AG04450 (cell line): ENCODE data around the gene ADORA2A. TPM values are rescaled to one million over a fixed set of nuclear protein-coding genes. Genes with fewer than 3 reads are reported as not detected.

Experiments
- CTCF ChIA-PET: fragments of 300-600, 350-600 bp; formaldehyde crosslinking; extraction: SDS; loops from one replicate; lab custom pipeline; 2022; ENCODE audit warnings: antibody characterized with exemption, inconsistent platforms; lab: Charles Lee
- POLR2A ChIA-PET: fragments of 350-600 bp; formaldehyde crosslinking; extraction: SDS; loops from one replicate; lab custom pipeline; 2021; ENCODE audit warnings: antibody characterized with exemption, inconsistent platforms; lab: Yijun Ruan, JAX
- DNase-seq: peaks from one replicate; pipeline ENCODE4 v3.0.0-alpha.2; 2011; ENCODE audit warnings: low read depth, low spot score
- H3K27ac ChIP-seq: one replicate; pipeline ENCODE4 v1.5.1; 2012; ENCODE audit warnings: low read depth, low read length, control low read depth
- H3K27me3 ChIP-seq: one replicate; pipeline ENCODE4 v1.6.0; 2012; ENCODE audit warnings: low read length; ENCODE audit not compliant: control insufficient read depth, insufficient read depth
- H3K4me3 ChIP-seq: 2 replicates; pipeline ENCODE4 v1.5.1; 2011; ENCODE audit warnings: mild to moderate bottlenecking, low read depth, low read length, control low read depth
- H3K9me3 ChIP-seq: 2 replicates; pipeline ENCODE4 v1.5.1; 2012; ENCODE audit warnings: low read length; ENCODE audit not compliant: control insufficient read depth, insufficient read depth
- CTCF ChIP-seq: IDR thresholded peaks from 2 replicates; pipeline ENCODE4 v1.5.1; 2011; ENCODE audit warnings: low read depth, low read length, control low read depth, inconsistent platforms
- polyA plus RNA-seq: library from polyadenylated mRNA; depleted of rRNA; stranded (reverse); fragments of >200 nt; gene quantifications from 2 replicates; pipeline ENCODE4 v1.2.3, GENCODE V29; 2011

Gene ADORA2A
- polyA plus RNA-seq, 1 experiment, result 0.19 TPM

- H3K27me3 ChIP-seq, result no peaks in the 10 kb centered on the region
- H3K4me3 ChIP-seq, result no peak overlapping the region
- ChIA-PET POLR2A (no interaction called here), CTCF (no interaction called here)
- DNase-seq, result no peak
- no peak overlapping the region for H3K27ac ChIP-seq
- TF ChIP-seq CTCF, result no peak
- no peaks in the 10 kb centered on the region; the same call in 1 of the 2 replicates for H3K9me3 ChIP-seq
Measured at GRCh38 chr22:24410110-24410856, 17.1 kb upstream of the ADORA2A start.

GRCh38 chr22:24411256-24412004 is 16.0 kb upstream of the ADORA2A start:
- Histone ChIP-seq H3K4me3 (no peak overlapping the region), H3K27ac (no peak overlapping the region), H3K27me3 (no peaks in the 10 kb centered on the region), H3K9me3 (no peaks in the 10 kb centered on the region; the same call in 1 of the 2 replicates)
- no peak for TF ChIP-seq CTCF
- POLR2A ChIA-PET, result no interaction called here
- no peak for DNase-seq
- CTCF ChIA-PET, result no interaction called here

- no peak for TF ChIP-seq CTCF
- no peak for DNase-seq
- CTCF ChIA-PET, result interaction anchor here (0.8 kb wide), 1 partner anchor 11 kb away, joined by 6 read pairs; no protein-coding TSS in a partner anchor
- Histone ChIP-seq H3K9me3 (no peaks in the 10 kb centered on the region; the same call in 1 of the 2 replicates), H3K27ac (no peak overlapping the region), H3K27me3 (no peaks in the 10 kb centered on the region), H3K4me3 (no peak overlapping the region)
- POLR2A ChIA-PET, result no interaction called here
Measured at GRCh38 chr22:24412274-24412673, 15.1 kb upstream of the ADORA2A start.

GRCh38 chr22:24413271-24413670 is 14.1 kb upstream of the ADORA2A start:
- Histone ChIP-seq H3K4me3 (no peak overlapping the region), H3K27me3 (no peaks in the 10 kb centered on the region), H3K9me3 (no peaks in the 10 kb centered on the region; the same call in 1 of the 2 replicates), H3K27ac (no peak overlapping the region)
- no peak for TF ChIP-seq CTCF
- DNase-seq, result no peak
- POLR2A ChIA-PET, result no interaction called here
- CTCF ChIA-PET, result interaction anchor here (1.3 kb wide), 1 partner anchor 11 kb away, joined by 4 read pairs; no protein-coding TSS in a partner anchor
